GM20431 (cell line): Measurements from ENCODE around the gene ASCC1.

Experiments
- in situ Hi-C: fragments of 300-500 bp; cut with MseI, MboI; formaldehyde crosslinking; loops from one replicate; pipeline ENCODE4 v1.15.0; 2020; ENCODE audit warnings: low sequenced_read_pairs; ENCODE audit not compliant: unreplicated experiment

Gene ASCC1

GRCh38 chr10:72074574-72075375 is 141.3 kb downstream of the ASCC1 start:
- in situ Hi-C loops = loop anchor here (25.0 kb wide), 1 partner anchor 263 kb away; no protein-coding TSS in a partner anchor

GRCh38 chr10:72073708-72074573 is 142.1 kb downstream of the ASCC1 start:
- in situ Hi-C loops = loop anchor here (25.0 kb wide), 1 partner anchor 263 kb away; no protein-coding TSS in a partner anchor

- in situ Hi-C loops = loop anchor here (25.0 kb wide), 1 partner anchor 265 kb away; no protein-coding TSS in a partner anchor
These were observed 143.4 kb downstream of the ASCC1 start for GRCh38 chr10:72072639-72073038.

GRCh38 chr10:72072046-72072445 is 144.0 kb downstream of the ASCC1 start:
- in situ Hi-C loops = loop anchor here (25.0 kb wide), 1 partner anchor 265 kb away; no protein-coding TSS in a partner anchor

GRCh38 chr10:72069751-72070526 is 146.1 kb downstream of the ASCC1 start:
- in situ Hi-C loops = loop anchor here (25.0 kb wide), 1 partner anchor 267 kb away; no protein-coding TSS in a partner anchor

- in situ Hi-C loops = loop anchor here (25.0 kb wide), 1 partner anchor 268 kb away; no protein-coding TSS in a partner anchor
These were observed 147.1 kb downstream of the ASCC1 start for GRCh38 chr10:72068901-72069446.

- in situ Hi-C loops = loop anchor here (25.0 kb wide), 1 partner anchor 269 kb away; no protein-coding TSS in a partner anchor
These were observed 147.8 kb downstream of the ASCC1 start for GRCh38 chr10:72068126-72068765.

GRCh38 chr10:72067463-72068125 is 148.5 kb downstream of the ASCC1 start:
- in situ Hi-C loops = loop anchor here (25.0 kb wide), 1 partner anchor 270 kb away; no protein-coding TSS in a partner anchor

GRCh38 chr10:72066318-72067284 is 149.5 kb downstream of the ASCC1 start:
- in situ Hi-C loops = loop anchor here (25.0 kb wide), 1 partner anchor 271 kb away; no protein-coding TSS in a partner anchor

GRCh38 chr10:72065439-72066025 is 150.5 kb downstream of the ASCC1 start:
- in situ Hi-C loops = loop anchor here (25.0 kb wide), 1 partner anchor 272 kb away; no protein-coding TSS in a partner anchor

- in situ Hi-C loops = loop anchor here (25.0 kb wide), 1 partner anchor 273 kb away; no protein-coding TSS in a partner anchor
These were observed 152.2 kb downstream of the ASCC1 start for GRCh38 chr10:72063703-72064391.

- in situ Hi-C loops = loop anchor here (25.0 kb wide), 1 partner anchor 274 kb away; no protein-coding TSS in a partner anchor
These were observed 153.0 kb downstream of the ASCC1 start for GRCh38 chr10:72062832-72063702.

GRCh38 chr10:72062382-72062781 is 153.7 kb downstream of the ASCC1 start:
- in situ Hi-C loops = loop anchor here (25.0 kb wide), 1 partner anchor 275 kb away; no protein-coding TSS in a partner anchor

GRCh38 chr10:72061930-72062329 is 154.1 kb downstream of the ASCC1 start:
- in situ Hi-C loops = loop anchor here (25.0 kb wide), 1 partner anchor 275 kb away; no protein-coding TSS in a partner anchor

GRCh38 chr10:72061491-72061890 is 154.6 kb downstream of the ASCC1 start:
- in situ Hi-C loops = loop anchor here (25.0 kb wide), 1 partner anchor 276 kb away; no protein-coding TSS in a partner anchor
